NCI-H187 treated with DMSO at 0.1 percent for 48 hours (cell line): ENCODE data around the gene CADM1.

Experiments
- DNase-seq: peaks from one replicate; lab custom pipeline; 2025; lab: John Stamatoyannopoulos, UW

CADM1 gene

GRCh38 chr11:115504276-115505158, at the start of gene CADM1:
Gene CADM1 (minus strand): TSS chr11:115504415.
- DNase-seq: peak; percentile 84

GRCh38 chr11:115552773-115553438, 48.7 kb upstream of the CADM1 start:
- DNase-seq: no peak

GRCh38 chr11:115552151-115552772, 48.0 kb upstream of the CADM1 start:
- DNase-seq: no peak

GRCh38 chr11:115550291-115551059, 46.3 kb upstream of the CADM1 start:
- no peak for DNase-seq

- no peak for DNase-seq
These were observed 44.8 kb upstream of the CADM1 start for GRCh38 chr11:115548878-115549528.

GRCh38 chr11:115545581-115546210, 41.5 kb upstream of the CADM1 start:
- no peak for DNase-seq

GRCh38 chr11:115544422-115544948, 40.3 kb upstream of the CADM1 start:
- DNase-seq: no peak

GRCh38 chr11:115541518-115541917, 37.3 kb upstream of the CADM1 start:
- DNase-seq: no peak

- no peak for DNase-seq
These were observed 35.6 kb upstream of the CADM1 start for GRCh38 chr11:115539844-115540243.

- DNase-seq: no peak
These were observed 31.6 kb upstream of the CADM1 start for GRCh38 chr11:115535781-115536180.

- no peak for DNase-seq
These were observed 26.5 kb upstream of the CADM1 start for GRCh38 chr11:115530752-115531151.

- DNase-seq: no peak
These were observed 24.0 kb upstream of the CADM1 start for GRCh38 chr11:115528225-115528624.

- DNase-seq: no peak
These were observed 23.4 kb upstream of the CADM1 start for GRCh38 chr11:115527534-115528125.

- no peak for DNase-seq
These were observed 21.4 kb upstream of the CADM1 start for GRCh38 chr11:115525531-115526006.

GRCh38 chr11:115524572-115524971, 20.4 kb upstream of the CADM1 start:
- no peak for DNase-seq

- no peak for DNase-seq
These were observed 19.6 kb upstream of the CADM1 start for GRCh38 chr11:115523727-115524399.

- no peak for DNase-seq
These were observed 18.1 kb upstream of the CADM1 start for GRCh38 chr11:115522302-115522701.

- DNase-seq: no peak
These were observed 17.6 kb upstream of the CADM1 start for GRCh38 chr11:115521825-115522224.

- DNase-seq: peak; percentile 47
These were observed 14.9 kb upstream of the CADM1 start for GRCh38 chr11:115518983-115519628.
